Measurements from ENCODE around the gene PRDM16.

The PRDM16 gene

DNA sequence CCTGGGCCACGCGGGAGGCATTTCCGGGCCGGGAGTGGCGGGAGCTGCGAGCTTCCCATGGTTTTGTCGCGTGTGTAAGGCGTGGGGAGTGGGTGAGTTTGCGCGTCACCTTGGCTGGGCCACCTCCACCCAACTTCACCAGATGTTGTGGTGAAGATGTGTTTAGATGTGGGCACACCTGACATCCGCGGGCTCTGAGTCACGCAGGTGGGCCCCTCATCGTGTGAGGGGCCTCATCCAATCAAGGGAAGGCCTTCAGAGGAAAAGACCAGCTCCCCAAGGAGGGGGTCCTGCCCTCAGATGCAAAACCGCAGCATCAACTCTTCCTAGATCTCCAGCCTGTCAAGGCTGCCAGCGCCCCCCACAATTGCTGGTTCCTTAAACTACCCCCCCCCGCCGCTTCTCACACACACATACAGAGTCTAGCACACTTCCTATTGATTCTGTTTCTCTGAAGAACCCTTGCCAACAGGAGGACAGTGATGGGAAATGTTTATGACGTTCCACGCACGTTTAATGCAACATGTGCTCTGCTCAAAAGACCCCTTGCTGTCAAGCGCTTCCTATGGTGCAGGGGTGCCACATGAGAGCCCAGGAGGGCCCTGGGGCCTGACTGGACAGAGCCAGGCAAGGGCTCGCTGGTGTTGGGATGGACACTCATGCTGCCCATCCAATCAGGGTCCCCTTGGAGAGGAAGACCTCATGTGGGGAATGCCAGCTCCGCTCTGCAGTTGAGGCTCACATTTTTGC is 35.8 kb upstream of the PRDM16 start:
- DNase-seq: no peak

DNA sequence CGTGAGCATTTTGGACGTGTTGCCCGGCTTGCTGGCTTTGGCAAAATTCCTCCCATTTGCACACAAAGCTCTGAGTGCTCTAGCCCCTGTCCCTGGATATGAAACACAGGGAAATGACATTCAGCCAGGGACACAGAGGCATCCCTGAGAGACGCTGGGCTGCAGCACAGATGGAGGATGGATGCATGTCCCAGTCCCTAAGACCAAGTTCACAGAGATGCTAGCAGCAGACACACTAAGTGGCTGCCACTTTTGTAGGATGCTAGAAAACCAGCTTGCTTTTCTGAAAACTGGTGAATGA is 35.3 kb upstream of the PRDM16 start:
- DNase-seq: no peak

DNA sequence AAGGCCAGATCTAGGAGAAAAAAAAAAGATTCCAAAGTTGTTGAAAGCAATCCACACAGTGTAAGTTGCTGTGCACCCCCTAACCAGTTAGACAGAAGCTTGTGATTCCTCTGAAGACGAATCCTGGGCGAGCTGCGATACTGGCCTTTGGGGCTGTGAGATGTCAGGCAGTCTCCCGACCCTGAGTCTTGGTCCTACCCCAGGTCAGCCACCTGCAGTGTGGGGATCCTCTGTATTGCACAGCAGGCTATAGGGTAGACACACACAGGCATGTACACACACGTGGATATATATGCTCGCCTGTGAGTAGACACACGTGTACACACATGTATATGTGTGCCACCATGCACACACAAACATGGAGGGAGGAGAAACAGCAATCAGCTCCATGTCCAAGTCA is 34.8 kb upstream of the PRDM16 start:
- DNase-seq: no peak

DNA sequence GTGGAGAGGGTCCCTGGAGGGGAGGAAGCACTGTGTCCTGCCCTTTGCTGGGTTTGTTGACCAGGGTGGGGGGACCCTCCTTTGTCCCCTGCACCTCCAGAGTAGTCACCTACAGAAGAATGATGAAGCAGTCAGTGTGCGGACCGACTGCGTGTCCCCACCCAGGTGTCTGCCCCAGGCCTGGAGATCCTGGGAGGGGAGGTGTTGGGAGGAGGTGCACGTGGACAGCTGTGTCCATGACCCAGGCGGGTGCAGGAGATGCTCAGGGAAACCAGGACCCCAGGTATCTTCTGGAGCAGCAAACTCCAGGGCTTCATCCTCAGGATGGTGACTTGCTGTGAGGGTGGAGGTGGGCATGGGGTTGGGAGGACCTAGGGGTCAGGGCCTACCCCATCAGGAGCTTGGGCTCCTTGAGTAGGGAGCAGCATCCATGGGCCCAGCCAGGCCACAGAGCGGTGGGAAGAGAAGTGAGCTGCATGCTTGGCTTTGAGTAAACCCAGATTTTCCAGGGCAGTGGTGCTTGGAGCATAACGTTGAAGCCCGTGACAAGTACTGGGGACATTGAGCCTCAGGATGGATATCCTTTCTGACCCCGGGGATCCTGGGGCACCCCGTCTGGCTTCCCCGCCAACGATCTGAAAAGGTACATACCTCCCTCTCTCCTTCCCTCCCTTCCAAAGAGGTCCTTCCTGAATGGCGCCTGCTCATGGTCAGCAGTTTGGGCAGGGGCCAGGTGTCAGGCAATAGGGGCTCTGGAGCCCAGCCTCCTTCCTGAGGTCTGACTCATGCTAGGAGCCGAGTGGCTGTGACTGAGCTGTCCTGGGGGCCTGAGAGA is 34.1 kb upstream of the PRDM16 start:
- DNase-seq: no peak

DNA sequence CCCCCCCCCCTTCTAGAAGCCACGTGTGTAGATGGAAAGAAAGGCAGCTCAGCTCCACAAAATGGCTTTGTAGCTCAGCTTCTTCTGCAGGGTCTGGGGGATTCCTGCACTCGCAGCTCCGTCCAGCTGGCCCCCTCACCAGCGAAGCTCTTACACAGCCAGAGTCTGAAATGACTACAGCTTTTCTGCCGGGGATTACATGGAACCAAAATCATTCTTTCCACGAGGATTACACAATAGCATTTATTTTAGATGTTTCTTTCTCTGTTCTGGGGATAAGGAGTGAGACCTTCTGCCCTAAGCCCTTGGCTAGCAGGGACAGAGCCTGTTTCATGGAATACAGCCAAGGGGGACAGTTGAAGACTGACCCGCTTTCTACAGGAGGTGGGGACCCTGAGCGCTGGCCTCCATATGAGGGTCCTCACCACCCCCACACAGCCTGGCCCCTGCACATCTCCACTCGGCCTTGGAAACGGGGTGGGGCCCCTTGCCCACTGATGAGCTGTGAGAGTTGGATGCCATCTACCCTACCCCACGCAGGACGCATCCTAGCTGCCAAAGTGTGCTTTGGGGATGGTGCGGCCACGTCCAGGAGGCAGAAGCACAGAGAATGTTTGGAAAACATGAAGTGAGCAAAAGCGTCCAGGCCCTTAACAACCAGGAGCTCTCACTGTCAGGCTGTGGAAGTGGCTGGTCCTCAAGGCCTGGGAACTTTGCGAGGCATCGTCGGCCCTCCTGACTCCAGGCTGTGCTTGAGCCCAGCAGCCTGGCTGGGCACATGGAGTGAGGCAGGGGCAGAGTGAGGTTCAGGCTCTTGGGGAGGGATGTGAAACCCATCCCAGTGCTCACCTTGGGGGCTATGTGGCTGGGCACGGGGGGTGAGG is 33.2 kb upstream of the PRDM16 start:
- DNase-seq: no peak

DNA sequence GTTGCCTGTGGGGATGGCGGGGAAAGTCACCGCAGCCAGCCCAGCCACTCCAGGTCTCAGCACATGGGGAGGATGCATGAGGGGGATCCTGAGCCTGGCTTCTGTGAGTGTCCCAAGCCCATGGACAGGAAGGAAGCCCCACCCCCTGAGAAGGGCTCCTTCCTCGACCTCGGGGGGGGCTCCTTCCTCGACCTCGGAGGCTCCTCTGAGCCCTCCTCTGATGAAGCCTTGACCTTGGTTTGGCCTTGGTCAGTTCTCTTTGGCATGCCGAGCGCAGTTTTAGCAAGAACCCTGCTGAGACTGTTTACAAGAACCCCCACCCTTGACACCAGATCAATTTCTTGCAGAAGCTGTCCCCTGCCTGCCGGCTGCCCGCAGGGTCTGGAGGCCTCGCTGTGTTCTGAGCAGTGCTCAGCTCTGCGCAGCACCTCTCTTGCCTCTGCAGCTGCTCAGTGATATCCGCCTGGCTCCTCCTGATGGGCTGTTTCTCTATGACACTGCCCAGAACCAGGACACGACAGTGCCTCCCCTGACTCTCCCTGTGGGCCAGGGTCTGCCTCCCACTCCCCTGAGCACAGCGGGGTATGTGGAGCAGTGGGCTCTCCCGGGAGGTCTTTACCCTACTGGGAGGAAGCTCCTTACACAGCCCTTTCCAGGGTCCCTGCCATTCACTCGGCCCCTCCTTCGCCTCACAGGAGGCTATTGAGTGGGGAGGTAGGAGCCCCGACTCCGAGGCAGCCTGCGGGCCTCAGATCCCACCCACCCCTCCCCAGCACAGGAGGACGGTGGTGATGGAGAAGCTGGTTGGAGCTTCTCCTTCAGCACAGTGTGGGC is 32.3 kb upstream of the PRDM16 start:
- no peak for DNase-seq

DNA sequence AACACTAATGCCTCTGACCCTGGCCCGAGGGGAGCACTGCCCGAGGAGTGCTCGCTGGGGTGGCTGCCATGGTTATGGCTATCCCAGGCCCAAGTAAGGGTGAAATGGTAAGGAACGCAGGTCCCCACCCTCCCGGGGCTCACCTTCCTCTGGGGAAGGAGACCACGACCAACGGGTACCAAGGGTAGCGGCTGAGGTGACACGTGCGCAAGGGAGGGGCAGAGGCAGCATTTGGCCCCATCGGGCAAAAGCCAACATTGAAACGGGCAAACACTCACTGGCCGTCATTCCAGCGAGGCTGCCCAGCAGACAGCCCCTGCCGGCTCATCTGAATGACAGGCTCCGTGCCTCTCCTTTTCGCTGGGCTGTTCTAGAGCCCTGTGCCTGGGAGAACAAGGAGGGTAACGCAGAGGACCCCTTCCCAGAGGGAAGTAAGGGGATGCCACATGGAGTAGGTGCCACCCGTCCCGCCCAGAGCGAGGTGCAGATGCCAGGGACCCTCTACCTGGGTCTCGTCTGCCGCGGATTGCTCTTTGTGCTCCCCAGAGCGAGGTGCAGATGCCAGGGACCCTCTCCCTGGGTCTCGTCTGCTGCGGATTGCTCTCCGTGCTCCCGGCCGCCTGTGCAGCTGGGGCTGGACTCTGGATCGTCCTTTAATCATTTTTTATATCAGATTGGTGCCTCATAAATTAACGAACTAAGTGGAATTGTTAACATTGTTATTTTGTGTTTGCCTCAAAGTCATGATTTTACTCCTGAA is 31.5 kb upstream of the PRDM16 start:
- no peak for DNase-seq

DNA sequence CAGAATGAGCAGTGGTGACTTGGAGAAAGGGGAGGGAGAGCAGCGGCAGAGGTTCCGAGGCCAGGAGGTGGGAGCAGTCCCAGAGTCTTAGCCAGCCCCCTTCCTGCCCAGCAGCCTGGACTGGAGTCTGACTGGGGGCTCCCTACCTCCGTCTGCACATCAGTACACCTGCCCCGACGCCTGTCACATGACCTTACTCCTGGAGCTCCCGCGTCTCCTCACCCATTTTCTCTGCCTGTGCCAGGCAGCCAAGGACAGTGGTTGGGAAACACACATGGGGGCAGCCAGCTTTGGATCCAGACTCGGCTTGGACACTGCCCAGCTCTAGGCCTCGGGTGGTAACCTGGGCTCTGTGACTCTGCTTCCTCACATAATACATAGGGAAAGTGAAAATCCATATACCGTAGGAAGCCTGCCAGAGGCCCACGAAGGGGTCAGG is 30.9 kb upstream of the PRDM16 start:
- DNase-seq: no peak

DNA sequence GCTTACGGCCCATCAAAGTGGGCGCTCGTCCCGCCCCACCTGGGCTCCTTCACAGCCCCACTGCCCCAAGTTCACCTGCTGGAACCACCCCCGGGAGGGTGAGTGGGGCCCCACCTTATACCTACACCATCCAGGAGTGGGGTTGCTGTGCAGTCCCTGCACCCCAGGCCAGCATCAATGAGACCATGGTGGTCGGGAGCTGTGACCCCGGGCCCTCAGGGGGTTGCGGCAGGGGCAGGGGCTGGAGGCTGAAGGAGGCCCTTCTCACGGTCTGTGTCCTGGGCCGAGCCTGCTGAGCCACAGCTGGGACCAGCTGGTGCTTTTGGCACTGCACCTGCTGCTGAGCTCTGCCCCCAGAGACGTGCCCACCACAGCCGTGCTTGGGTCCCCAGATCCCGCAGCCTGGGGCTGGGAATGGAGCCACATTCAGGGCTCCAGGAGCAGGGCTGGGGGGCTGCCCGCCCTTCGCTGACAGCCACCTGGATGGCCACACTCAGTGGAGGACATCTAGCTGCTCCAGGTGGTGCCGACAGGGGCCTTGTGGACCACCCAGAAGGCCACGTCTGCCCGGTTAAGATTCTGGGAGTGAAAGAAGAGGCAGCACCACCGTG is 30.3 kb upstream of the PRDM16 start:
- DNase-seq: no peak

DNA sequence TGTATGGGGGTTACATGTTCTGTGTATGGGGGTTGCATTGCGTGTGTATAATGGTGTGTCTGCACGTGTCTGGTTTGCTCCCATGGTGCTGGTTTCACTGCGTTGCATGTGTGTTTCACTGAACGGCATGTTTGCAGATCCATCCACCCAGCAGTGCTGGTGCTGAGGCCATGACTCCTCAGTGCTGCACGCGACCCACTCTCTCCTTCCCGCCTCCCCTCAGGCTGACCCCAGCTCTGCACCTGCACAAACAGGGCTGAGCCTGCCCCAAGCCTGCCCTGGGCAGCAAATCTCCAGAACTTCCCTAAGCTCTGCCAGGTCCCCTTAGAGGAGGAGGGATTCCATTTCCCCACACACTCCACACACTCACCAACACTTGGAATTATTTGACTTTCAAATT is 29.0 kb upstream of the PRDM16 start:
- DNase-seq: no peak

DNA sequence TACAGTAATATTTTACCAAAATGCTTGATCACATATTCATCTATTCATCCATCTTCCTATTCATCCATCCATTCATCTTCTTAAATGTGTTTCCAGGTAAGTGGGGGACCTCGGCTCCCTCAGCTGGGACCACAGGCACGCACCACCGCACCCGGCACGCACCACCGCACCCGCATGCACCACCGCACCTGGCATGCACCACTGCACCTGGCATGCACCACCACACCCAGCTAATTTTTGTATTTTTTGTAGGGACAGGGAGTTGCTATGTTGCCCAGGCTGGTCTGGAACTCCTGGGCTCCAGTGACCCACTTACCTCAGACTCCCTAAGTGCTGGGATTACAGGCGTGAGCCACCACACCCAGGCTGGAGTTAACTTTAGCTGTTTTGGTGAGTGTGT is 26.5 kb upstream of the PRDM16 start:
- DNase-seq: no peak

DNA sequence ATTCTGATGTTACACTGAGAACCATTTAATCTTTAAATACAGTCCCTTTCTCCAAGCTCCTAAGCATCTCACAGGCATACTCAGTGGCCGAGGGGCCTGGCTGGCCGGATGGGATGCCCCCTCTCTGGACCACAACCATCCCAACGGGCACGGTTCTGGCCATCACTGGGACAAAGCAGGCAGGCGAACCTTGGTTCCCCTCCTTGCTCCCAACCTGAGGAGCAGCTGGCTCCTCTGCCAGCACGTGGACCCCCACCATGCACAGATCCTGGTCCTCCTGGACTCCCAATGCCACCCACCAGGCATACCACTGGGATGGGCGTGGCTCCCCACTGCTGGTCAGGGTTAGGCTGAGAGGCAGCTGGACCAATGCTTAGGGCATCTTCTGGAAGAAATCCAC is 19.8 kb upstream of the PRDM16 start:
- DNase-seq: no peak

DNA sequence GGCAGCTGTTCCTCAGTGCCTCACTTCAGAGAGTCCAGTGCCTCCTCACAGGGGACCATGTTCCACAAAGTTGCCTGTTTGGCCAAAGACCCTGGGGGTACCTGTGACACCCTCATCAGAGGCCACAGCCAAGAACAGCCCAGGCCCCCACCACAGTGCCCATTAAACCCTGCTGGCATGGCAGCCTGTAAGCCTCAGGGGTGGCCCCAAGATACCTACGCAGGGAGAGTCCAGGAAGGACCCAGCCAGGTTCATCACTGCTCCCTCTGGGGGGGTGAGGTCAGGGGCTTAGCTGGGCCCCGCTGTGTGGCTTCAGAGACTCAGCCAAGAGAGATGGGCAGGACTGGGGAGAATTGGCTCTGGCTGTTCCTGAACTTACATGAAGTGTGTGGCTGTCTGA is 19.1 kb upstream of the PRDM16 start:
- no peak for DNase-seq

DNA sequence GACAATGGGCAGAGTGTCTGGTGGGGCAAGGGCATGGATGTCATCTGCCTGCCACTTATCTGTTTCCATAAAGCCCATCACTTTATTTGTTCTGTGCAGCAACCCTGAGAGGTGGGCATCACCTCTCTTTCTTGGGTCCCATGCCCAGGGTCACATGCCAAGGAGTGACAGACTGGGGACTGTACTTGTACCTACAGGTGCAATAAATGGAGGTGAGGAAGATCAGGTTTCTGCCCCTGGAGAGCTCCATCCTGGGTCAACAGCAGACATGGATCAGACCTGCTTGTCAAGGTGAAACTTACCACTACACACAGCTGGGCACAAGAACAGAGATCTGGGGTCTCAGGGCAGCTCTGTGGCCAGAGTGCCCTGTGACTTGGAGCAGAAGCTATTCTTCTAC is 18.4 kb upstream of the PRDM16 start:
- no peak for DNase-seq

DNA sequence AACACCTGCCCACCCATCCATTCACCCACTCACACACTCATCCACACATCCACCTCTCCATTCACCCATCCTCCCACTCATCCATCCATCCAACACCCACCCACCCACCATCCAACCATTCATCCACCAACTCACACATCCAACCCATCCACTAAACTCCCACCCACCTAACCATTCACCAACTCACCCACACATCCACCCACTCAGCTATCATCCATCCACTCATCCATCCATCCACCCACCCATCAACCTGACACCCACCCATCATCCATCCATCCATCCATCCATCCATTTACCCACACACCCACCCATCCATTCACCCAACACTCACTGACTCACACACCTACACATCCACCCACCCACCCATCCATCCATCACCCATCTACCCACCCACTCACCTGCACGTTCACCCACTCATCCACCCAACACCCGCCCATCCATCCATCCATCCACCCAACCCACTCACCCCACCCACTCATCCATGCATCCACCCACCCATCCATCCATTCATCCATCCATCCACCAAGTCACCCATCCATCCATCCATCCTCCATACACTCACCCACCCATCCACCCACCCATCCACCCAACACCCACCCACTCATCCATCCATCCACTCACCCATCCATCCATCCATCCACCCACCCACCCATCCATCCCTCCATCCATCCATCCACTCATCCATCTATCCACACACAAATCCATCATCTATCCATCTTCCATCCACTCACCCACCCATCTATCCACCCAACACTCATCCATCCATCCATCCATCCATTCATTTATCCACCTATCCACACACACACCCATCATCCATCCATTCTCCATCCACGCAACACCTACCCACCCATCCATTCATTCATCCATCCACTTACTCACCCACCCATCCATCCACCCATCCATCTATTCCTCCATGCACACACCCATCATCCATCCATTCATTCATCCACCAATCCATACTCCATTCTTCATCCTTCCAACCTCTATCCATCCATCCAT is 17.4 kb upstream of the PRDM16 start:
- no peak for DNase-seq

DNA sequence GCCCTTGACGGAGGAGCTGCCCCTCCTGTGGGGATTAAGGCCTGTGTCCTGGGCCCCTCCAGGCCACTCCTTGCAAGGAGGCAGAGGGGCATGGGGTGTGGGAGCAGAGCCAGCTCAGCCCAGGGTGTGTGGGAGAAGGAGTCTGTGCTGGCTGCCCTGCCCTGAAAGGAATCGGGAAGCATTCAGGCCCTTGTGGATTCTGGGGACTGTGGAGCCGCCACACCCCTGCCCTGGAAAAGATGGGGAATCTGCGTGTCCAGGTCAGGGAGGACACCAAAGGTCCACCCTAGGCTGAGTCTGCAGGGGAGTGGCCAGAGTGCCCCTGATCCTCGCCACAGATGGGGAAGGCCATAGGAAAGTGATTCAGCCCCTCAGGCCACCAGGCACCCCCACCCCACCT is 16.5 kb upstream of the PRDM16 start:
- no peak for DNase-seq

DNA sequence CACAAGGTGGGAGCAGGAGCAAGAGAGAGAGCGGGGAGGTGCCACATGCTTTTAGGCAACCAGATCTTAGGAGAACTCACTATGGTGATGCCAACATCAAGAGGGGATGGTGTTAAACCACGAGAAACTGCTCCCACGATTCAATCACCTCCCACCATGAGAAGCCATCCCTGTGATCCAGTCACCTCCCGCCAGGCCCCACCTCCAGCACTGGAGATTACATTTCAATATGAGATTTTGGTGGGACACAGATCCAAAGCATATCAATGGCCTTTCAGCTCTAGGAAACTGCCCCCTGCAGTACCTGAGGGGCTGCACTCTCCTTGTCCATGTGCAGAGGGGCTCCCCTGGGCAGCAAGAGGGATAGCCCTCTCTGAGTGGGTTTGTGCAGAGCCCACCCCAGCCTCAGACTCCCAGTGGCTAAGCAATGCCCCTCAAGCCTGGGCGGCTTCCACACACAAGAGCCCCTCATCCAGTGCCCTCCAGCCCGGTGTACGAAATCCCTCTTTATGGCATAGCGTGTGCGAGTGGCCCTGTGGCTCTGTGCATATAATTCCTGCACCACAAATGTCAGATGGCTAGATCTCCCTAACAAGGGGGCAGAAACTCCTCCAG is 15.5 kb upstream of the PRDM16 start:
- DNase-seq: no peak

DNA sequence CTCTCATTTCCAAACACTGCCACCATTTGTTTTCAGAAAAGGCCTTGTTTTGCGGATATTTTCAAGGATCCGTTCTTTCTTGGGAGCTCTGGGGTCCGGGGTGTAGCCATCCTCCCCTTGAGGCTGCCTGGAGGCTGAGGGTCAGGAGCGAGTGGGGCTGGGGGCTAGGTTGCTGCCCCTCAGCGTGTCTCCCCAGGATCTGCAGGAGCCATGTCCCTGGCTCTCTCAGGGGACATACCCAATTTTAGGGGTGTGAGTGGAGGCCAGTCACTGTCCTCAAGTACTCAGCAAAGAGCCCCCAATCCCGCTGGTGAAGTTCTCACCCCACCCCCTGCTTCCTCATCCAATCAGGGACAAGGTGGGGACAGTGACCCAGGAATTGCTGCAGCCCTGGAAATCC is 15.0 kb upstream of the PRDM16 start:
- no peak for DNase-seq

DNA sequence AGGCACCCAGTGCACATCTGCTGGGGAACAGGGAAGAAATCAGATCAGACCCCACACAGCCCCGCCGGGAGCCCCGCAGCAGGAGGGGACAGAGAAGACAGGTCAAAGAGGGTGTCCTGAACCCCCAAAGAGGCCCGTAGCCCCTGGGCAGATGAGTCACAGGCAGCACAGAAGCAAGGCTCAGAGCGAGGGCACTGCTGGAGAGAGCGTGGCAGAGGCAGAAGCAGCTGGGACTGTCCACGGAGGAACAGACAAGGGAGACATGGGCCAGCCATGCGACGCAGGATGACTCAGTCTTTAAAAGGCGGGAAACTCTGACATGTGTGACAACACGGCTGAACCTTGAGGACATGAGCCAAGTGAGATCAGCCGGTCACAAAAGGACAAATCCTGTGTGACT is 14.5 kb upstream of the PRDM16 start:
- DNase-seq: no peak

DNA sequence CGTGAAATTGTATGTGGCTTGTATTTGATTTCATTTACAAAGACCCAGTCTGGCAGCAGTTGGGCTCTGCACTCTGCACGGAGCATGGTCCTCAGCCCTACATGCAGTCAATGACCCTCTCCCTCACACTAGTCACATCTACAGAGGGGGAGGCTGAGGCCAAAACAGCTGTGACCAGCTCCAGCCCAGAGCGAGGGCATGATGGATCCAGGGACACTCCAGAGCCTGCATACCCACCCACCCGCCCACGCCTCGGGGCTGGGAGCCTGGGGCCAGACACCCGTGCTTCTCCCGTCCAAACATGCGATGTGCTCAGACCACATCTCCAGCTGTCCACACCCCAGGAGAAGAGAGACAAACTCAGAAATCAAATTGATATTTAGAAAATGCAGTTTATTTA is 14.0 kb upstream of the PRDM16 start:
- no peak for DNase-seq
